Effector memory CD8-positive, alpha-beta T cell (primary cell): ENCODE measurements around the gene LRIG1.

Experiments
- ATAC-seq: fragments of 150-1000 bp; cut with Tn5 transposase; replicated peaks from 2 replicates; pipeline ENCODE4 v1.10.0; 2021; ENCODE audit warnings: mild to moderate bottlenecking, moderate library complexity
- DNase-seq, 3 experiments: peaks; one replicate each; pipeline ENCODE4 v3.0.0; 2021
- H3K27ac Mint-ChIP-seq, 2 donors: one replicate each; pipeline ENCODE4 v1.8.0; 2022; ENCODE audit warnings: mild to moderate bottlenecking in 2 of 2, mixed read lengths in 2 of 2, moderate library complexity in 2 of 2
- H3K27me3 Mint-ChIP-seq, 2 donors: one replicate each; pipeline ENCODE4 v1.8.0; 2022; ENCODE audit warnings: mixed read lengths in 2 of 2
- H3K36me3 Mint-ChIP-seq: one replicate; pipeline ENCODE4 v1.8.0; 2022; ENCODE audit warnings: mild to moderate bottlenecking, moderate library complexity, mixed read lengths; ENCODE audit not compliant: insufficient read depth
- H3K4me1 Mint-ChIP-seq, 2 donors: one replicate each; pipeline ENCODE4 v1.8.0; 2022; ENCODE audit warnings: low read depth in 2 of 2, mixed read lengths in 2 of 2
- H3K4me3 Mint-ChIP-seq, 2 donors: one replicate each; pipeline ENCODE4 v1.8.0; 2022; ENCODE audit warnings: mild to moderate bottlenecking in 2 of 2, mixed read lengths in 2 of 2, moderate library complexity in 2 of 2
- H3K9me3 Mint-ChIP-seq, 2 donors: one replicate each; pipeline ENCODE4 v1.8.0; 2022; ENCODE audit warnings: mixed read lengths in 2 of 2

The LRIG1 gene

GRCh38 chr3:66386011-66386924, 114.6 kb downstream of the LRIG1 start:
- H3K4me1 Mint-ChIP-seq: peaks cover 19 to 39% of the 10 kb centered on the region in 2 donors
- H3K9me3 Mint-ChIP-seq: peaks cover 0 to 2% of the 10 kb centered on the region in 2 donors
- H3K27ac Mint-ChIP-seq: peak overlapping the region; percentile 73 to 86
- H3K36me3 Mint-ChIP-seq: peaks cover 55% of the 10 kb centered on the region
- DNase-seq: no peak
- H3K4me3 Mint-ChIP-seq: peak overlapping the region in 1 of 2 donors; percentile 12
- ATAC-seq: no peak
- no peaks in the 10 kb centered on the region for H3K27me3 Mint-ChIP-seq

GRCh38 chr3:66385066-66385465, 115.8 kb downstream of the LRIG1 start:
- ATAC-seq: no peak
- Mint-ChIP-seq H3K27me3 (no peaks in the 10 kb centered on the region), H3K36me3 (peaks cover 64% of the 10 kb centered on the region), H3K4me1 (peaks cover 19 to 33% of the 10 kb centered on the region in 2 donors), H3K27ac (peak overlapping the region in 1 of 2 donors; percentile 15), H3K9me3 (peaks cover 0 to 2% of the 10 kb centered on the region in 2 donors), H3K4me3 (no peak overlapping the region)
- no peak for DNase-seq

DNA sequence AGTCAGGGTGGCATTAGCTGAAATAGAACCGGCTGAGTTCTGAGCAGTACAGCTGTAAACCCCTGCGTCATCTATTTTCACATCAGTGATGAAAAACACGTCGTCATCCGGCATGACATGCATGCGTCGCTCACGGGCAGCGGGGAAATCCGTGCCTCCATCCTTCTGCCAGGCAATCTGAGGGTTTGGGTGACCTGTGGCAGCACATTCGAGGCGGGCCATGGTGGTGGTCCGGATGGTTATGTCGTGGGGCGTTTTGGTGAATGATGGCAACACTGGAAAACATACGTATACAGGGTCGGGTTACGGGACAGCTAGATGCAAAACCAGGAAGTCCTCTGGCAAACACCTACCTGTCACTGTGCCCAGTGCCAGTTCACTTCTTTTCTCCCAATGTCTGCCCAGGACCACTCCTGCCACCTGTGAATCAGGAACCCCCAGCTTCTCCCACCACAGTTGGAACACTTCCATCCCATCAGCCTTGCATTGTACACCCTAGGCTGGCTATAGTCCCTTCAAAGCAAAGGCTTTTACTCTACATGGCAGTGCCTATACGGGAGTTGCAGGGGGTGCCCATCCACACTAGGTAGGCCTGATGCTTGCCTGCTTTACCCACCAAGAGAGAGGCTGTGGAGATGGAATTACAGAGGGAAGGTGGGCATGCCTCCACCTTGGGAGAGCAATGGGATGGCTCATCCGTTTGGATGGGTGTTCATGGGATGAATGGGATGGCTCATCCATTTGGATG, 116.7 kb downstream of the LRIG1 start:
- Mint-ChIP-seq H3K4me1 (peaks cover 17 to 24% of the 10 kb centered on the region in 2 donors), H3K27me3 (no peaks in the 10 kb centered on the region), H3K4me3 (no peak overlapping the region), H3K36me3 (peaks cover 73% of the 10 kb centered on the region), H3K27ac (peak overlapping the region; percentile 15 to 82), H3K9me3 (peaks cover 0 to 2% of the 10 kb centered on the region in 2 donors)
- DNase-seq (no peak), ATAC-seq (no peak)

GRCh38 chr3:66383023-66383422, 117.8 kb downstream of the LRIG1 start:
- ATAC-seq (no peak), DNase-seq (no peak)
- Mint-ChIP-seq H3K36me3 (peaks cover 77% of the 10 kb centered on the region), H3K4me1 (peaks cover 17 to 20% of the 10 kb centered on the region in 2 donors), H3K27ac (no peak overlapping the region), H3K9me3 (peaks cover 0 to under 1% of the 10 kb centered on the region in 2 donors), H3K27me3 (no peaks in the 10 kb centered on the region), H3K4me3 (no peak overlapping the region)

DNA sequence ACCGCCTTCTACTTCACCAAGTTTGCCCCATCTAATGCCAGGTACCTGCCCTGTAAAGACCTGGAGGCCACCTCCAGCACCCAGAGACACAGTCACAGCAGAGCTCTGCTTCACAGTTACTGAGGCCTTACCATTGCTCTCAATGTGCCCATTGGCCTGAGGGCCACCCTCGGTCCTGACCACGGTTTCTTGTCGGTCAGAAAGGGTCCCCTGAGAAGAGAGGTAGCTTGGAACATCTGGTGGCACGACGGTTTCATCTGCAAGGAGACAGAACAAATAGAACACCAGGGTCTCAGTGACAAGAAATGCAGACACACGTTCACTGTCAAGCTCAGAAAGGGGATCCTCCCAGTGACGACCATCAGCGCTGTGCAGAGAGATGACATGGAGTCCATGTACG, 118.7 kb downstream of the LRIG1 start:
- ATAC-seq: no peak
- DNase-seq: no peak
- H3K9me3 Mint-ChIP-seq: no peaks in the 10 kb centered on the region
- H3K27me3 Mint-ChIP-seq: no peaks in the 10 kb centered on the region
- H3K27ac Mint-ChIP-seq: no peak overlapping the region
- peaks cover 19 to 21% of the 10 kb centered on the region in 2 donors for H3K4me1 Mint-ChIP-seq
- no peak overlapping the region for H3K4me3 Mint-ChIP-seq
- H3K36me3 Mint-ChIP-seq: peaks cover 75% of the 10 kb centered on the region

GRCh38 chr3:66381626-66382025, 119.2 kb downstream of the LRIG1 start:
- Mint-ChIP-seq H3K27me3 (no peaks in the 10 kb centered on the region), H3K36me3 (peaks cover 71% of the 10 kb centered on the region), H3K4me1 (peaks cover 15 to 20% of the 10 kb centered on the region in 2 donors), H3K27ac (no peak overlapping the region), H3K9me3 (no peaks in the 10 kb centered on the region), H3K4me3 (no peak overlapping the region)
- ATAC-seq (no peak), DNase-seq (no peak)

GRCh38 chr3:66380200-66380932, 120.5 kb downstream of the LRIG1 start:
- Mint-ChIP-seq H3K9me3 (no peaks in the 10 kb centered on the region), H3K27ac (peak overlapping the region in 1 of 2 donors; percentile 74), H3K4me1 (peaks cover 12 to 15% of the 10 kb centered on the region in 2 donors), H3K4me3 (no peak overlapping the region), H3K36me3 (peaks cover 62% of the 10 kb centered on the region), H3K27me3 (no peaks in the 10 kb centered on the region)
- DNase-seq (no peak), ATAC-seq (no peak)

DNA sequence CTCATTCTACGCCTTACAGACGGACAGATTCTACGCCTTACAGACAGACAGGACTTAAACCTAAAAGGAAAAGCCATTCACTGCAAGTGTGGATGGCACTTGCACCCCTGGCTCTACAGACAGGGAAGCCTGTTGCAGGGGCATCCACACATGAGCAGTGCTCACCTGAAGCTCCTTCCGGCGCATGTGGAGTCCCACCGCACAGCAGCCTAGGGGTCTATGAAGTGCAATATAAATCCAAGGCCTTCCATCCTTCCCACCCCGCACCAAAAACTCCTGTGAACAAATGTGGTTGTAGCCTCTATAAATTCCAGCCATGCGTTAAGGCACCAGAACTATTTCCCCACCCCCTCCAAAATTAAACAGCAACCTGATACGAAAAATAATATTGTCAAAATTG, 121.3 kb downstream of the LRIG1 start:
- H3K4me1 Mint-ChIP-seq: peaks cover 12 to 15% of the 10 kb centered on the region in 2 donors
- no peak for DNase-seq
- no peaks in the 10 kb centered on the region for H3K27me3 Mint-ChIP-seq
- H3K4me3 Mint-ChIP-seq: no peak overlapping the region
- H3K9me3 Mint-ChIP-seq: no peaks in the 10 kb centered on the region
- peaks cover 58% of the 10 kb centered on the region for H3K36me3 Mint-ChIP-seq
- no peak for ATAC-seq
- H3K27ac Mint-ChIP-seq: peak overlapping the region in 1 of 2 donors; percentile 74

GRCh38 chr3:66378256-66378655, 122.6 kb downstream of the LRIG1 start:
- H3K27ac Mint-ChIP-seq: peak overlapping the region; percentile 87 to 88
- peak; percentile 45 to 52 (median 45) for DNase-seq
- H3K36me3 Mint-ChIP-seq: peaks cover 45% of the 10 kb centered on the region
- no peaks in the 10 kb centered on the region for H3K27me3 Mint-ChIP-seq
- H3K4me3 Mint-ChIP-seq: peak overlapping the region; percentile 1 to 11
- peak; percentile 81 for ATAC-seq
- H3K9me3 Mint-ChIP-seq: no peaks in the 10 kb centered on the region
- H3K4me1 Mint-ChIP-seq: peaks cover 10 to 12% of the 10 kb centered on the region in 2 donors

GRCh38 chr3:66377800-66378199, 123.0 kb downstream of the LRIG1 start:
- Mint-ChIP-seq H3K27ac (peak overlapping the region; percentile 87 to 88), H3K9me3 (no peaks in the 10 kb centered on the region), H3K36me3 (peaks cover 40% of the 10 kb centered on the region), H3K4me3 (peak overlapping the region; percentile 1 to 11), H3K4me1 (peaks cover 10 to 12% of the 10 kb centered on the region in 2 donors), H3K27me3 (no peaks in the 10 kb centered on the region)
- peak; percentile 64 for ATAC-seq
- DNase-seq: no peak

- Mint-ChIP-seq H3K9me3 (no peaks in the 10 kb centered on the region), H3K27ac (peak overlapping the region; percentile 52 to 55), H3K4me1 (peaks cover 10 to 18% of the 10 kb centered on the region in 2 donors), H3K36me3 (peaks cover 34% of the 10 kb centered on the region), H3K4me3 (no peak overlapping the region), H3K27me3 (no peaks in the 10 kb centered on the region)
- no peak for DNase-seq
- ATAC-seq: no peak
Observed at GRCh38 chr3:66376568-66376967, 124.3 kb downstream of the LRIG1 start.

- Mint-ChIP-seq H3K9me3 (no peaks in the 10 kb centered on the region), H3K27ac (peak overlapping the region; percentile 86 to 91), H3K36me3 (peaks cover 8% of the 10 kb centered on the region), H3K4me3 (no peak overlapping the region), H3K27me3 (no peaks in the 10 kb centered on the region), H3K4me1 (peaks cover 15 to 25% of the 10 kb centered on the region in 2 donors)
- DNase-seq (peak; percentile 54 to 66 (median 55)), ATAC-seq (peak; percentile 96)
Observed at GRCh38 chr3:66372681-66373350, 128.0 kb downstream of the LRIG1 start.
